Measurements from ENCODE around the gene DDAH1.

Gene DDAH1

GRCh38 chr1:85372683-85373377 is 92.1 kb downstream of the DDAH1 start:
- ChIA-PET POLR2A (no interaction called here), CTCF (interaction anchor here (1.6 to 2.4 kb wide), 3 partner anchors 10 to 14 kb away, joined by 5 to 7 read pairs (median 6); no protein-coding TSS in a partner anchor)
- TF ChIP-seq, protein P1, sequence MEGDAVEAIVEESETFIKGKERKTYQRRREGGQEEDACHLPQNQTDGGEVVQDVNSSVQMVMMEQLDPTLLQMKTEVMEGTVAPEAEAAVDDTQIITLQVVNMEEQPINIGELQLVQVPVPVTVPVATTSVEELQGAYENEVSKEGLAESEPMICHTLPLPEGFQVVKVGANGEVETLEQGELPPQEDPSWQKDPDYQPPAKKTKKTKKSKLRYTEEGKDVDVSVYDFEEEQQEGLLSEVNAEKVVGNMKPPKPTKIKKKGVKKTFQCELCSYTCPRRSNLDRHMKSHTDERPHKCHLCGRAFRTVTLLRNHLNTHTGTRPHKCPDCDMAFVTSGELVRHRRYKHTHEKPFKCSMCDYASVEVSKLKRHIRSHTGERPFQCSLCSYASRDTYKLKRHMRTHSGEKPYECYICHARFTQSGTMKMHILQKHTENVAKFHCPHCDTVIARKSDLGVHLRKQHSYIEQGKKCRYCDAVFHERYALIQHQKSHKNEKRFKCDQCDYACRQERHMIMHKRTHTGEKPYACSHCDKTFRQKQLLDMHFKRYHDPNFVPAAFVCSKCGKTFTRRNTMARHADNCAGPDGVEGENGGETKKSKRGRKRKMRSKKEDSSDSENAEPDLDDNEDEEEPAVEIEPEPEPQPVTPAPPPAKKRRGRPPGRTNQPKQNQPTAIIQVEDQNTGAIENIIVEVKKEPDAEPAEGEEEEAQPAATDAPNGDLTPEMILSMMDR (IDR thresholded peaks at IDR 0.05; ENCODE audit: control extremely low read depth, extremely low read depth, low read depth, missing control alignments): no peak
- no peak for DNase-seq (ENCODE audit: extremely low spot score)

- no peak for DNase-seq (ENCODE audit: extremely low spot score)
- ChIA-PET POLR2A (no interaction called here), CTCF (no interaction called here)
- TF ChIP-seq, protein P1 (IDR thresholded peaks at IDR 0.05; ENCODE audit: control extremely low read depth, extremely low read depth, low read depth, missing control alignments): no peak
Observed at GRCh38 chr1:85371021-85371420, 93.9 kb downstream of the DDAH1 start.

- CTCF ChIA-PET: interaction anchor here (0.9 to 1.7 kb wide), 2 partner anchors 12 to 16 kb away, joined by 3 to 4 read pairs; no protein-coding TSS in a partner anchor
- no peak for DNase-seq (ENCODE audit: extremely low spot score)
- TF ChIP-seq, protein P1 (IDR thresholded peaks at IDR 0.05; ENCODE audit: control extremely low read depth, extremely low read depth, low read depth, missing control alignments): no peak
- POLR2A ChIA-PET: no interaction called here
Observed at GRCh38 chr1:85368073-85368770, 96.7 kb downstream of the DDAH1 start.

GRCh38 chr1:85366391-85367170 is 98.4 kb downstream of the DDAH1 start:
- ChIA-PET CTCF (interaction anchor here (1.0 to 1.7 kb wide), 3 partner anchors 10 to 20 kb away, joined by 3 to 4 read pairs (median 3); no protein-coding TSS in a partner anchor), POLR2A (no interaction called here)
- TF ChIP-seq, protein P1 (IDR thresholded peaks at IDR 0.05; ENCODE audit: control extremely low read depth, extremely low read depth, low read depth, missing control alignments): no peak
- no peak for DNase-seq (ENCODE audit: extremely low spot score)

DNA sequence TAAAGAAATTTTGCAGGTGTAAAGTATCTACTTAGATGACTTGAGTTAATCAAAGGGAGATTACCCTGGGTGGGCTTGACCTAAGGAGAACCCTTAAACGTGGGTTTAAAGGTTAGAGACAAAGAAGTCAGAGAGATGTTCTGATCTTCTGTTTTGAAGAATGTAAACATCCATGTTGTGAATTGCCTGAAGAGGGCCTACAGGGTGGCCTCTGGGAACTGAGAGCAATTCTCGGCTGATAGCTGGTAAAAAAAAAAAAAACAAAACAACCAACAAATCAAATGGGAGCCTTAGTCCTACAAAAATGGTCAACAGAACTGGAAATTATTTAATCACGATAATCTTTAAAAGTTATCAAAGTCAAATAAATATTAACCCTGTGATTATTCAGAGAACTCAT is 99.1 kb downstream of the DDAH1 start:
- TF ChIP-seq, protein P1 (IDR thresholded peaks at IDR 0.05; ENCODE audit: control extremely low read depth, extremely low read depth, low read depth, missing control alignments): no peak
- ChIA-PET POLR2A (no interaction called here), CTCF (interaction anchor here (1.6 kb wide), 1 partner anchor 20 kb away, joined by 3 read pairs; no protein-coding TSS in a partner anchor)
- DNase-seq (ENCODE audit: extremely low spot score): no peak

DNA sequence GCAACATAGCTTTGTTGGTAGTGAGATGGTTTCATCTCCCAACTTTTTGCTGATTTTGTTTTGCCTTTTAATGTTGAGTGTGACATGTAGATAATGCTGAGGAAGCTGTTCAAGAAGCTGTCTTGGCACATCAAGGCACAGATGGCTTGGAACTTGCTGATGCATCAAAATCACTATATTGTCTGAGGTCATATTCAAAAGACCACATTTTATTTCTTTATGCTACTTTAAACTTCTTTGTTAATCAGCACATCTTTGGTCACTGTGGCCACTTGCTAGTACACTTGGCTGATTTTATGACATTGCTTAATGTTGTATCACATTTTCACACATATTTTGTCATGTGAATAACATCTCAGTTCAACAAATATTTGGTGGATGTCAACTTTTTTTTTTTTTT is 101.4 kb downstream of the DDAH1 start:
- TF ChIP-seq, protein P1 (IDR thresholded peaks at IDR 0.05; ENCODE audit: control extremely low read depth, extremely low read depth, low read depth, missing control alignments): no peak
- DNase-seq (ENCODE audit: extremely low spot score): no peak
- POLR2A ChIA-PET: interaction anchor here (0.6 kb wide), 1 partner anchor 275 kb away, joined by 3 read pairs; no protein-coding TSS in a partner anchor
- CTCF ChIA-PET: interaction anchor here (2.0 kb wide), 1 partner anchor 9 kb away, joined by 7 read pairs; no protein-coding TSS in a partner anchor

Measured in GM10248 (cell line).